Measurements from ENCODE around the gene AKT3.

The AKT3 gene

DNA sequence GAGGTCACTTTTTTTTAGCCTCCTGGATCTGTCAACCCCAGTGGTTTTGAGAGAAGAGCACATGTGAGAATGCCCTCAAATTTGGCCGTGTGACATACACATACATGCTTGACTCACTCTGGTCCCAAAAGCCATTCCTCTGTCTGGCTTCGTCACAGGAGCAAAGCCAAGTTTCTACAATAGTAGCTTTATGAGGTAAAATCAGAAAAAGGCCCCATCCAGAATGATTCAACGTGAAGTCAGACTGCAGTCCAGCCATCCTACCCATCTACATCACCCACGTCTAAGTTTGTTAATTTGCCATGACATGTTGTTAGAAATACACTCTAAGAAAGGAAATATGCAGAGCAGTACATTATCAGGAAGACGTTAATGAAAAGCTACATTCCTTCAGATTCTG is 349.0 kb downstream of the AKT3 start:
- DNase-seq, result no peak
- TF ChIP-seq, protein P1, sequence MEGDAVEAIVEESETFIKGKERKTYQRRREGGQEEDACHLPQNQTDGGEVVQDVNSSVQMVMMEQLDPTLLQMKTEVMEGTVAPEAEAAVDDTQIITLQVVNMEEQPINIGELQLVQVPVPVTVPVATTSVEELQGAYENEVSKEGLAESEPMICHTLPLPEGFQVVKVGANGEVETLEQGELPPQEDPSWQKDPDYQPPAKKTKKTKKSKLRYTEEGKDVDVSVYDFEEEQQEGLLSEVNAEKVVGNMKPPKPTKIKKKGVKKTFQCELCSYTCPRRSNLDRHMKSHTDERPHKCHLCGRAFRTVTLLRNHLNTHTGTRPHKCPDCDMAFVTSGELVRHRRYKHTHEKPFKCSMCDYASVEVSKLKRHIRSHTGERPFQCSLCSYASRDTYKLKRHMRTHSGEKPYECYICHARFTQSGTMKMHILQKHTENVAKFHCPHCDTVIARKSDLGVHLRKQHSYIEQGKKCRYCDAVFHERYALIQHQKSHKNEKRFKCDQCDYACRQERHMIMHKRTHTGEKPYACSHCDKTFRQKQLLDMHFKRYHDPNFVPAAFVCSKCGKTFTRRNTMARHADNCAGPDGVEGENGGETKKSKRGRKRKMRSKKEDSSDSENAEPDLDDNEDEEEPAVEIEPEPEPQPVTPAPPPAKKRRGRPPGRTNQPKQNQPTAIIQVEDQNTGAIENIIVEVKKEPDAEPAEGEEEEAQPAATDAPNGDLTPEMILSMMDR (IDR thresholded peaks at IDR 0.05; ENCODE audit: low read depth, low read length), result no peak
- no peak overlapping the region for H3K27ac ChIP-seq
- no peaks in the 10 kb centered on the region for H3K27me3 ChIP-seq (ENCODE audit: insufficient read depth, low read depth, severe bottlenecking)
- no peaks in the 10 kb centered on the region for H3K9me3 ChIP-seq (ENCODE audit: severe bottlenecking)
- no peak overlapping the region for H3K4me3 ChIP-seq (ENCODE audit: low read depth, low read length)
- peaks cover 33% of the 10 kb centered on the region for H3K36me3 ChIP-seq

DNA sequence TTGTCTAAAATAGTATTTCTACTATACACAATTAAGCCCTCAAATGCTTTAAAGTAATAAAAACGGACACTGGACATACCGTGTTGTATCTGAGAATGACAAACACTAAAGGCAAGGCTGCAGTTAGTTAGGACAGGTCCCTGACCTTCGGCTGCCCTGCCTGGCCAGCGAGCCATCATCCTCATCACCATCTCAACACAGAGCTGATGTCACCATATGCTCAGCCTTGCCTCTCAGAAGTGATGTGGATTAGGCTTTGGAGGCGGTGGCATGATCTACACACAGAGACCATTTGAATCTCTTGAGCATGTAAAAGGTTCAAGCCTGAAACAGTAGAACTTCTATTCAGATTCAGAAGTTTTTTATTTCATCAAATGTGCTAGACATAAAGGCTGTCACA is 349.5 kb downstream of the AKT3 start:
- peak; percentile 61 for DNase-seq
- Histone ChIP-seq H3K36me3 (peaks cover 28% of the 10 kb centered on the region), H3K9me3 (ENCODE audit: severe bottlenecking) (no peaks in the 10 kb centered on the region), H3K4me3 (ENCODE audit: low read depth, low read length) (no peak overlapping the region), H3K27me3 (ENCODE audit: insufficient read depth, low read depth, severe bottlenecking) (no peaks in the 10 kb centered on the region), H3K27ac (no peak overlapping the region)
- TF ChIP-seq, protein P1 (IDR thresholded peaks at IDR 0.05; ENCODE audit: low read depth, low read length), result no peak

DNA sequence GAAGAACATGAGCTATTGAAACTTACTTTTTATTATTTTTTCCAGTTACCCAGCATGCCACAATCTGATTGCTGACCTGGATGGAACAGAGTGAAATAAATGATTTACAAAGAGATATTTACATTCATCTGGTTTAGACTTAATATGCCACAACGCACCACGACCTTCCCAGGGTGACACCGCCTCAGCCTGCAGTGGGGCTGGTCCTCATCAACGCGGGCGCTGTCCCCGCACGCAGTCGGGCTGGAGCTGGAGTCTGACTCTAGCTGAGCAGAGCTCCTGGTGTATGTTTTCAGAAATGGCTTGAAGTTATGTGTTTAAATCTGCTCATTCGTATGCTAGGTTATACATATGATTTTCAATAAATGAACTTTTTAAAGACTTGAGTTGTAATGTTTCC is 350.3 kb downstream of the AKT3 start:
- H3K9me3 ChIP-seq (ENCODE audit: severe bottlenecking), result no peaks in the 10 kb centered on the region
- no peak for DNase-seq
- TF ChIP-seq, protein P1 (IDR thresholded peaks at IDR 0.05; ENCODE audit: low read depth, low read length), result no peak
- H3K27me3 ChIP-seq (ENCODE audit: insufficient read depth, low read depth, severe bottlenecking), result no peaks in the 10 kb centered on the region
- no peak overlapping the region for H3K27ac ChIP-seq
- no peak overlapping the region for H3K4me3 ChIP-seq (ENCODE audit: low read depth, low read length)
- H3K36me3 ChIP-seq, result peaks cover 20% of the 10 kb centered on the region; the same call in 1 of the 2 replicates

DNA sequence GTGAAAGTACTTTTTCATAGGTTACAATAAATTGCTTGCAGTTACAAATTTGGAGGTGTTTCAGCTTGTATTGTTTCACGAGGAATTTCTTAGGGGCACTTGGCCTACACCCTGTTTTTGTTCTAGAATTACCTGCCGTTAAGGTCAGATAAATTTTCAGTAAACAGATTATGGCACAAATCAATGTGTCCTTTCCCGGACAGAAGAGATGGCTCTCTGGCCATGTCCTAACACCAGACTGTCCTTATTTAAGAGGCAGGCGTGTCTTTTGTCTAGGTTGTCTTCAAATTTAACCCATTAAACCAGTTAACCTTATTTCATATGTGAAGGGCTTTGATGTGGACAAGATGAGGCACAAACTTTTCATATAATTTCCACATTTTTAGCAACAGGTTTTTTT is 350.8 kb downstream of the AKT3 start:
- no peak for DNase-seq
- no peaks in the 10 kb centered on the region for H3K27me3 ChIP-seq (ENCODE audit: insufficient read depth, low read depth, severe bottlenecking)
- H3K4me3 ChIP-seq (ENCODE audit: low read depth, low read length), result no peak overlapping the region
- TF ChIP-seq, protein P1 (IDR thresholded peaks at IDR 0.05; ENCODE audit: low read depth, low read length), result no peak
- no peaks in the 10 kb centered on the region for H3K9me3 ChIP-seq (ENCODE audit: severe bottlenecking)
- H3K36me3 ChIP-seq, result peaks cover 19% of the 10 kb centered on the region; the same call in 1 of the 2 replicates
- no peak overlapping the region for H3K27ac ChIP-seq

DNA sequence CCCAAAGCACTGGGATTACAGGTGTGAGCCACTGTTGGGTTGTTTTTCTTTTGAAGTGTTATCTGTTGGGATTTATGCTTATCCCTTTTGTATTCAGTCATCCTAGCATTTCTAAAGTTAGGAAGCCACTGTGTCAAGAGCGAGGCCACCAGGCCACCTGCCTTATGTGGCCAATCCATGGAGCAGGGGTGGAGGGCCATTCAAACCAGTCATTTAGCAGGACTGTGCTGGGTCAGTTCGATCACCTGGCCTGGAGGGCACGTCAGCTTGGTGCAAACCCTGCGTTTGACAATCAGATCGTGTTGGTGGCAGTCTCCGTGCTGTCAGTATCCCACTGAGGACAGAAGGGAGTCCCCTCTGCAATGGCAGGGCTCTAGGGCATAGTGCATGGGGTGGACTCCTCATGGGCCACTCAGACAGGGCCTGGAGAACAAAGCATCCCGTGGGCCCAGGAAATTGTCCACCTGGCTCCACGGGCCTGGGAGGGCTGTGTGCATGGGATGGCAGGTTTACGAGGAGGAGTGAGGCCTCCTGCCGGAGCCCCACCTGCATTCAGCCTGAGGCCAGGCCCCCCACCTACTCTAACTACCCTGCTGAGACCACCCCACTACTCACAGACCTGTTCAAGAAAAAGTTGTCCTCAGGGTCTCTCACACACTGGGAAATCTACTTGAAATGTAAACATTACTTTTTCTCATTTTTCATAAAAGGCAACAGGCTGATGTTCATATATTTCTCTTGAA is 351.9 kb downstream of the AKT3 start:
- peaks cover 11% of the 10 kb centered on the region; the same call in 1 of the 2 replicates for H3K36me3 ChIP-seq
- no peaks in the 10 kb centered on the region for H3K9me3 ChIP-seq (ENCODE audit: severe bottlenecking)
- DNase-seq, result no peak
- no peak overlapping the region for H3K27ac ChIP-seq
- H3K4me3 ChIP-seq (ENCODE audit: low read depth, low read length), result no peak overlapping the region
- no peaks in the 10 kb centered on the region for H3K27me3 ChIP-seq (ENCODE audit: insufficient read depth, low read depth, severe bottlenecking)
- TF ChIP-seq, protein P1 (IDR thresholded peaks at IDR 0.05; ENCODE audit: low read depth, low read length), result no peak

DNA sequence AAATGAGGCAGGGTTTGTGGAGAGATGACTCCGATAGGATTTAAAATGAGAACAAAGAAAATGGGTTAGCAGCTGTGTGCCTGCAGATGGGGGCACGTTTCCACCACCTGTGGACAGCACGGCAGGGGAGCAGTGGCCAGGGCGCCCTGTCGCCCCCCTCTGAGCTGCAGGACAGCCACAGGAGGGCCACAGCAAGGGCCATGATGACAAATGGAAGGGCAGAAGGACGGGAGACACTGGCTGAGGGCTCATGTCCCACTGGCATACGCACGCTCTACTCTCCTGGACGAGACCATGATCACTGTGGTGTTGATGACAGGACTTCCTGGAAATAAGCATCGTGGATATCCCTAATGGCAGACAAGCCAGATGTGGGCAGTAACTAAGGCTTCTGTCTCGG is 353.2 kb downstream of the AKT3 start:
- no peak for DNase-seq
- Histone ChIP-seq H3K27ac (peak overlapping the region; percentile 55), H3K36me3 (peaks cover 5% of the 10 kb centered on the region; the same call in 1 of the 2 replicates), H3K9me3 (ENCODE audit: severe bottlenecking) (no peaks in the 10 kb centered on the region), H3K27me3 (ENCODE audit: insufficient read depth, low read depth, severe bottlenecking) (no peaks in the 10 kb centered on the region), H3K4me3 (ENCODE audit: low read depth, low read length) (no peak overlapping the region)
- TF ChIP-seq, protein P1 (IDR thresholded peaks at IDR 0.05; ENCODE audit: low read depth, low read length), result no peak
